PC-3 (cell line): ENCODE data around the gene PCCA. TPM values are rescaled to one million over a fixed set of nuclear protein-coding genes. Genes with fewer than 3 reads are reported as not detected.
A peak's percentile ranks its signal among the peaks of the same experiment; 100 is the strongest.

Experiments used
- ATAC-seq: fragments of 200-7000 bp; cut with Tn5 transposase; 2 replicates; pipeline ENCODE4 v1.9.1; 2020; ENCODE audit warnings: mild to moderate bottlenecking, moderate library complexity
- BruUV-seq: library from RNA; stranded (reverse); fragments of 400-500 nt; replicated peaks from 2 replicates; lab custom pipeline; 2021; lab: Mats Ljungman, UMichigan
- CTCF ChIA-PET: fragments of 300-600 bp; sonication (Branson Sonifier 250); formaldehyde crosslinking; loops from one replicate; lab custom pipeline; 2022; ENCODE audit warnings: antibody characterized with exemption; lab: Charles Lee
- POLR2A ChIA-PET: fragments of 300-600 bp; sonication (Branson Sonifier 250); formaldehyde crosslinking; loops from one replicate; lab custom pipeline; 2022; ENCODE audit warnings: antibody characterized with exemption; ENCODE audit not compliant: unreplicated experiment; lab: Charles Lee
- DNase-seq: peaks from one replicate; pipeline ENCODE4 v3.0.0-alpha.2; 2015
- H2AFZ ChIP-seq: fragments of 300-600 bp; sonication (generic); 2 replicates; pipeline ENCODE4 v1.6.0; 2016; ENCODE audit warnings: antibody characterized with exemption, low read length
- H3F3A ChIP-seq: fragments of 300-600 bp; sonication (generic); one replicate; pipeline ENCODE4 v1.6.0; 2017; ENCODE audit warnings: antibody characterized with exemption, low read length, control low read depth, mild to moderate bottlenecking; ENCODE audit not compliant: unreplicated experiment
- H3K27ac ChIP-seq: fragments of 300-600 bp; sonication (generic); 2 replicates; pipeline ENCODE4 v1.5.1; 2016; ENCODE audit warnings: mild to moderate bottlenecking, low read length
- H3K27me3 ChIP-seq: fragments of 300-600 bp; sonication (generic); 2 replicates; pipeline ENCODE4 v1.6.1; 2016; ENCODE audit warnings: low read length, mixed read lengths
- H3K36me3 ChIP-seq: fragments of 300-600 bp; sonication (generic); 2 replicates; pipeline ENCODE4 v1.6.1; 2016; ENCODE audit warnings: low read depth, mixed run types, low read length, mixed read lengths
- H3K4me1 ChIP-seq: fragments of 300-600 bp; sonication (generic); 2 replicates; pipeline ENCODE4 v1.5.1; 2016; ENCODE audit warnings: low read length; ENCODE audit not compliant: insufficient read depth
- H3K4me2 ChIP-seq: fragments of 300-600 bp; sonication (generic); 2 replicates; pipeline ENCODE4 v1.6.0; 2016; ENCODE audit warnings: low read length
- H3K4me3 ChIP-seq: fragments of 300-600 bp; sonication (generic); 2 replicates; pipeline ENCODE4 v1.5.1; 2016; ENCODE audit warnings: mild to moderate bottlenecking, low read length, mixed read lengths
- H3K79me2 ChIP-seq: fragments of 300-600 bp; sonication (generic); 2 replicates; pipeline ENCODE4 v1.6.1; 2017; ENCODE audit warnings: low read length, mixed read lengths
- H3K9ac ChIP-seq: fragments of 300-600 bp; sonication (generic); 2 replicates; pipeline ENCODE4 v1.6.0; 2016; ENCODE audit warnings: mild to moderate bottlenecking, low read length
- H3K9me2 ChIP-seq: fragments of 300-600 bp; sonication (generic); replicated peaks from 2 replicates; pipeline ENCODE4 v1.6.1; 2016; ENCODE audit warnings: mixed run types, low read length, mixed read lengths
- H3K9me3 ChIP-seq: fragments of 300-600 bp; sonication (generic); 2 replicates; pipeline ENCODE4 v1.6.1; 2016; ENCODE audit warnings: low read length, mixed read lengths
- H4K20me1 ChIP-seq: fragments of 300-600 bp; sonication (generic); 2 replicates; pipeline ENCODE4 v1.6.1; 2016; ENCODE audit warnings: low read length, mixed read lengths
- CTCF ChIP-seq: fragments of 300-600 bp; sonication (generic); conservative IDR thresholded peaks from 2 replicates; pipeline ENCODE4 v1.5.1; 2017; ENCODE audit warnings: antibody characterized with exemption, low read depth, mild to moderate bottlenecking, low read length
- EZH2 ChIP-seq: fragments of 300-600 bp; sonication (generic); IDR thresholded peaks from one replicate; pipeline ENCODE4 v1.6.1; 2017; ENCODE audit warnings: antibody characterized with exemption, mild to moderate bottlenecking, low read length; ENCODE audit not compliant: unreplicated experiment
- EZH2phosphoT487 ChIP-seq: fragments of 300-600 bp; sonication (generic); IDR thresholded peaks from 2 replicates; pipeline ENCODE4 v1.6.1; 2018; ENCODE audit warnings: mild to moderate bottlenecking, antibody characterized with exemption, low read length, borderline replicate concordance
- intact Hi-C: fragments of 100-400 bp; cut with micrococcal nuclease; formaldehyde crosslinking; loops from 2 replicates; pipeline ENCODE4 v1.9.0; 2023
- total RNA-seq: library from RNA; depleted of rRNA; stranded (reverse); fragments of >200 nt; gene quantifications from 2 replicates; pipeline ENCODE4 v1.2.3, GENCODE V29; 2014

PCCA gene
- total RNA-seq, 1 experiment from 2014 or later, result 10.5 TPM

- H2AFZ ChIP-seq, result no peak overlapping the region
- no peaks in the 10 kb centered on the region for H3K79me2 ChIP-seq
- no TSS peak for BruUV-seq
- no peak overlapping the region for H3K9ac ChIP-seq
- H3F3A ChIP-seq, result no peaks in the 10 kb centered on the region
- H3K9me3 ChIP-seq, result no peaks in the 10 kb centered on the region
- CTCF ChIA-PET, result no interaction called here
- H3K4me3 ChIP-seq, result no peak overlapping the region
- no peak overlapping the region for H3K27ac ChIP-seq
- intact Hi-C loops, result loop anchor here (5.0 kb wide), 1 partner anchor 35 kb away; no protein-coding TSS in a partner anchor
- DNase-seq, result no peak
- H3K4me1 ChIP-seq, result no peaks in the 10 kb centered on the region
- H3K9me2 ChIP-seq, result no peaks in the 10 kb centered on the region
- ATAC-seq, result no peak
- no peak overlapping the region for H3K4me2 ChIP-seq
- H3K36me3 ChIP-seq, result no peaks in the 10 kb centered on the region
- POLR2A ChIA-PET, result no interaction called here
- no peaks in the 10 kb centered on the region for H4K20me1 ChIP-seq
- TF ChIP-seq EZH2 (no peak), EZH2phosphoT487 (no peak)
- no peaks in the 10 kb centered on the region for H3K27me3 ChIP-seq
Measured at GRCh38 chr13:100197116-100197515, 108.2 kb downstream of the PCCA start.

DNA sequence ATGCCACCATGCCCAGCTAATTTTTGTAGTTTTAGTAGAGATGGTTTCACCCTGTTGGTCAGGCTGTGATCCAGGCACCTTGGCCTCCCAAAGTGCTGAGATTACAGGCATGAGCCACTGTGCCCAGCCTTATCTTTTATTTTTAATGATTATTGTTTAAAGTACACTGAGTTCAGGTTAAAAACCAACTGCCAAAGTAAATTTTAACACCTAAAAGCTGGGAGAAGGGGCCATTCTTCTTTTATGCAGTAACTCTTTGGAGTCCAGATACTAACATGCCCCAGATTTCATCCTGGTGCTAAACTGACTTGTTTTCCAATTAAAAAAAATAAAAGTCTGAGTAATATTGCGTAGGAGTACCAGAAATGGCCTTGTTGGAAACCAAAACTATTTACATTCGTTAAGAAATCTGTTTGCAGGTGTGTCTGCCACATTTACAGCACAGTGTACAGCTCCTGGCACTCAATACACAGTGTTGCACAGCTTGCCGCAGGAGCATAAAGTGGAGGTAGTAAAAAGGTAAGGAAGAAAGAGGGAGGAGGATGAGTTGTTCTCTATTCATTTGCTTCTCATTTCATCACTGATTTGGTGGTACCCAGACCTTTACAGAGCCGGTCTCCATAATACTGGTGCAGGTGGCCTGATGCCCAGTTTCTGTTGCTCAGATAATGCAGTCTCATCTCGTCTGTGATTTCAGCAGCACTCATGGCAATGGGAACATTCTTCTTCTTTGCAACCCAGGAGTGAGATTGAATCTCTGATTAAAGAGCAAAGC is 108.9 kb downstream of the PCCA start:
- Histone ChIP-seq H3K27me3 (no peaks in the 10 kb centered on the region), H4K20me1 (no peaks in the 10 kb centered on the region), H3K79me2 (no peaks in the 10 kb centered on the region), H3K9ac (no peak overlapping the region), H3K36me3 (no peaks in the 10 kb centered on the region), H3K4me3 (no peak overlapping the region), H3K27ac (no peak overlapping the region), H3K9me2 (no peaks in the 10 kb centered on the region), H3F3A (no peaks in the 10 kb centered on the region), H3K4me1 (no peaks in the 10 kb centered on the region), H2AFZ (no peak overlapping the region), H3K9me3 (no peaks in the 10 kb centered on the region), H3K4me2 (no peak overlapping the region)
- ChIA-PET POLR2A (no interaction called here), CTCF (no interaction called here)
- no peak for ATAC-seq
- TF ChIP-seq CTCF (no peak), EZH2 (no peak), EZH2phosphoT487 (no peak)
- no TSS peak for BruUV-seq
- intact Hi-C loops, result loop anchor here (5.0 kb wide), 1 partner anchor 35 kb away; no protein-coding TSS in a partner anchor
- no peak for DNase-seq

- peak; percentile 36 for DNase-seq
- H3F3A ChIP-seq, result no peaks in the 10 kb centered on the region
- POLR2A ChIA-PET, result no interaction called here
- H3K9me2 ChIP-seq, result no peaks in the 10 kb centered on the region
- CTCF ChIA-PET, result no interaction called here
- no peaks in the 10 kb centered on the region for H3K79me2 ChIP-seq
- peaks cover 18% of the 10 kb centered on the region for H3K4me1 ChIP-seq
- H2AFZ ChIP-seq, result no peak overlapping the region
- H3K9ac ChIP-seq, result no peak overlapping the region
- H3K36me3 ChIP-seq, result no peaks in the 10 kb centered on the region
- H3K4me2 ChIP-seq, result no peak overlapping the region
- H3K9me3 ChIP-seq, result no peaks in the 10 kb centered on the region
- intact Hi-C loops, result no loop called here
- H4K20me1 ChIP-seq, result no peaks in the 10 kb centered on the region
- no peak overlapping the region for H3K27ac ChIP-seq
- no peak overlapping the region for H3K4me3 ChIP-seq
- no TSS peak for BruUV-seq
- ATAC-seq, result peak; percentile 58; the same call in 1 of the 2 replicates
- H3K27me3 ChIP-seq, result no peaks in the 10 kb centered on the region
- TF ChIP-seq EZH2phosphoT487, result no peak
- no peak for TF ChIP-seq EZH2
- no peak for TF ChIP-seq CTCF
Measured at GRCh38 chr13:100203696-100204367, 114.9 kb downstream of the PCCA start.
